Activated CD8-positive, alpha-beta memory T cell treated with anti-CD3 and anti-CD28 coated beads for 36 hours (primary cell): ENCODE measurements around the gene CIPC. TPM values are rescaled to one million over a fixed set of nuclear protein-coding genes. Genes with fewer than 3 reads are reported as not detected.

ENCODE experiments used
- CTCF ChIA-PET: fragments of 350-600 bp; sonication (Branson Sonifier 250); formaldehyde crosslinking; loops from one replicate; lab custom pipeline; 2021; ENCODE audit warnings: antibody characterized with exemption; lab: Charles Lee
- POLR2A ChIA-PET: fragments of 350-600 bp; sonication (Branson Sonifier 250); formaldehyde crosslinking; loops from one replicate; lab custom pipeline; 2021; ENCODE audit warnings: antibody characterized with exemption; lab: Charles Lee
- total RNA-seq, 2 experiments: library from RNA; stranded (reverse); gene quantifications; one replicate each; pipeline ENCODE4 v1.2.3, GENCODE V29; 2021

CIPC gene, protein sequence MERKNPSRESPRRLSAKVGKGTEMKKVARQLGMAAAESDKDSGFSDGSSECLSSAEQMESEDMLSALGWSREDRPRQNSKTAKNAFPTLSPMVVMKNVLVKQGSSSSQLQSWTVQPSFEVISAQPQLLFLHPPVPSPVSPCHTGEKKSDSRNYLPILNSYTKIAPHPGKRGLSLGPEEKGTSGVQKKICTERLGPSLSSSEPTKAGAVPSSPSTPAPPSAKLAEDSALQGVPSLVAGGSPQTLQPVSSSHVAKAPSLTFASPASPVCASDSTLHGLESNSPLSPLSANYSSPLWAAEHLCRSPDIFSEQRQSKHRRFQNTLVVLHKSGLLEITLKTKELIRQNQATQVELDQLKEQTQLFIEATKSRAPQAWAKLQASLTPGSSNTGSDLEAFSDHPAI
- total RNA-seq: 10 to 100 TPM; 11.2 to 12.0 TPM

DNA sequence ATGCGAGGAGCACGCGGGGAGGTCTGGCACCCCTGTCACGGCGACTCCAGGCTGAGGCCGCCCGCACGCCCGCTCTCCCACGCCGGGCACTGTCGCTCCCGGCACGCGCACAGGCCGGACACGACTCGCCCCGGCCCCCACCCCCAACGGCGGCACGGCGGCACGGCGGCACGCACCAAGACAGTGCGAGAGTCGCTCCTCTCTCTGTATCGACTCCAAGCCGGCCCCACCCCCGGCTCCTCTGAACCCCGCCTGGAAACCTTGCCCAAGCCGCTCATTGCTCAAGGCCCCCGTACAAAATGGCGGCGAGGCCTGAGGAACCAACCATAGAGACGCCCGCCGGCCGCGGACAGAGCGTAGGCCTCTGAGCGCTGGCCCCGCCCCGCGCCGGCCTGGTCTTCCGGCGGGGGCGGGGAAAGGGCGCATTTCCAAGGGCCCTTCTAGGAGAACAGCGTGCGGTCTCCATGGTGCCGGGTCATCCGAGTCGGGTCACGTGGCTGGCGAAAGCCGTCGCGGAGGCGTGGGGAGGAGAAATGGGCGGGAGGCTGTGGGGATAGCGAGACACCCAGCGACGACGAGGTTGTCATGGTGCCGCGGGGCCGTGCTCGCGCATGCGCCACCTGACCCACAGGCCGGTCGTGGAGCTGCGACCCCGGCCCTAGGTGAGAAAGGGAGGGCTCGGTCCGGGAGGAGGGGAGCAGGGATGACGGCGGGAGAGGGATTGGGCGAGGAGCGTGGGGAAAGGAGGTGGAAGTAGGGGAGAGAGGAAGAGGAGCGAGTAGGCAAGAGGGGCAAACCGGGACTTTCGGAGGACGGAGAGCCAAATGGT lies at the start of gene CIPC:
Gene CIPC (plus strand): TSS at position 559 of the 829 bp plus-strand sequence. CDS start 7,451 bp downstream, outside the sequence.
- POLR2A ChIA-PET: interaction anchor here (0.5 to 1.4 kb wide), 6 partner anchors 15 to 143 kb away, joined by 3 to 8 read pairs (median 4); no protein-coding TSS in a partner anchor
- CTCF ChIA-PET: interaction anchor here (0.5 to 2.0 kb wide), 6 partner anchors 23 to 699 kb away, joined by 3 to 5 read pairs (median 3); no protein-coding TSS in a partner anchor

DNA sequence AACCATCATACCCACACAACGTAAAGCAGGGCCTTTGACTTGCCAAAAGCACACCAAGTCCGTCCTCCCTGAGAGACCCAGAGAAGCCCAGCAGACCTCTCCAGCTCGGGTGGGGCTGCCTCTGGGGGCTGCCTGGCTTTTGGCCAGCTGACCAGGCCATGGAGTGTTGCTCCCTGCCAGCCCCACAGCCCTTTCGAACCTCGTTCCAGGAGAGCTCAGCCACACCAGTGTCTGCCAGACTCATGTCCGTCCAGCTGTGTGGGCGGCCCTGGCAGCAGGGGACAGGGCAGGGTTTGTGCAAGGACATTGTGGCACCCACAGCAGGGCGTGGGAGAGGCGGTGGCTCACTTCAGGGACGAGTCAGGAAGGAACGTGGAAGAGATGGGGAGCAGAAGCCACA lies 46.9 kb upstream of the CIPC start:
- ChIA-PET POLR2A (no interaction called here), CTCF (interaction anchor here (0.7 kb wide), 1 partner anchor 146 kb away, joined by 3 read pairs; no protein-coding TSS in a partner anchor)

DNA sequence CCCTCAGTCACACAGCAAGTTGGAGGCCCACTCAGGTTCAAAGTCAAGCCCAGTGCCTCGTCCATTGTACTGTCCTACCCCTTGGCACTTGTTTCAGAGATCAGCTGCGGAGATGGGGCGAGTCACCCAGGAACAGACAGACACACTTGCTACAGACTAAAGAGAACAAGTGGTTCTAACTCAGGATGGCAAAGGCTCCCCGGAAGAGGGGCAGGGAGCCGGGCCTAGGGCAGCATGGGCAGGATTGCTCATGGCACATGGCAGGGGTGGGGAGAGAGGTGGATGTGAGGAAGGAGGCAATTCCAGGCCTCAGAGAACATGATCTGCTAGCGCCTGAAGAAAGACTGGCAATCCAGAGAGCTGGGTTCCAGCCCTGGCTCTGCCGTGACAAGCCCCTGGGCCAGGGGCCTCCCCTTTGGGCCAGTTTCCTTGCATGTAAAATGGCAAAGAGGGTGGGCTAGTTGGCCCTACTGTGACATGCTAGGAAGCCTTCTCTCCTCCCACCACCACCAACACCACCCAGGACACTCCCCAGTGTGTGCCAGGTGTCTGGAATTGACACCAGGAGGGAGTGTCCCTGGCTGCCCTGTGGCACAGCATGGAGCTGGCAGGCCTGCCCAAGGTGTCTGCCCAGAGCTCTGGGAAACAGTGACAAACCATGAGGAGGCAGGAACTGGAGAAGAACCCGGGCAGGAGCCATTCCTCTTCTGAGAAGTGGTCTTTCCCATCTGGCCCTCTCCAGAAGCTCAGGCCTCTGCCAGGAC lies 45.6 kb upstream of the CIPC start:
- ChIA-PET POLR2A (no interaction called here), CTCF (interaction anchor here (1.0 to 3.9 kb wide), 13 partner anchors 8 to 178 kb away, joined by 3 to 41 read pairs (median 6); no protein-coding TSS in a partner anchor)

DNA sequence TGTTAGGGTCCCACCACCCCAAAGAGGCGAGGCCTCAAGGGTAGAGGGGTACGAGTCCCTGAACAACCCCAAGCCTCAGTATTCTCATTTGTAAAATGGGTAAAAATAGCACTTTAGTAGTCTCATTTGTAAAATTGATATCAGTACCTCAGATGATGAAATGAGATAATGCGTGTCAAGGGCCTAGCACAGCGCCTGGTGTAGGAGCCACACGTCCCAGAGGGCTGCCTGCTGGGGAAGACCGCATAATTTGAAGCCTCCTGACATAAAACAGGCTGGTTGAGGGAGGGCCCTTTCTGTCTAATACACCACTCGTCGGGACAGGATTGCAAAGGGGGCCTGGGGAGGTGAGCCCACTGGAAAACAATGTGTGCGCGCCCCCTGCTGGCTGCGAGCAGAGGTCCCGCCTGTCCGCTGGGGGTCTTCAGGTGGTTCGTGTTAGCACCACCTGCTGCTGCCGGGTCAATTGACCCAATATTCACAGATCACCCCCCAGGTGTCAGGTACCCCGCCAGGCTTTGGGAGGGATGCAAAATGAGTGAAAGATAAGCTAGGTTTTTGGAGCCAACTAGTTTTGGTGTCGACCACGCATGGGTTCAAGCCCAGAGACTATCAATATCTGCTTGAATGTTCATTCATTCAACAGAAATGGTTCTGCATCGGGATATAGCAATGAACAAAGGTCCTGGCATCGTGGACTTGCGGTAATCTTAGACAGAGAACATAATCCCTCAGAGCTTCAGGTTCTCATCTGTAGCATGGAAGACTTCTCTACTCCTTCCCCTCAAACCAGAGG lies 44.8 kb upstream of the CIPC start:
- ChIA-PET CTCF (interaction anchor here (0.7 to 3.9 kb wide), 26 partner anchors 8 to 178 kb away, joined by 3 to 41 read pairs (median 4); no protein-coding TSS in a partner anchor), POLR2A (no interaction called here)

DNA sequence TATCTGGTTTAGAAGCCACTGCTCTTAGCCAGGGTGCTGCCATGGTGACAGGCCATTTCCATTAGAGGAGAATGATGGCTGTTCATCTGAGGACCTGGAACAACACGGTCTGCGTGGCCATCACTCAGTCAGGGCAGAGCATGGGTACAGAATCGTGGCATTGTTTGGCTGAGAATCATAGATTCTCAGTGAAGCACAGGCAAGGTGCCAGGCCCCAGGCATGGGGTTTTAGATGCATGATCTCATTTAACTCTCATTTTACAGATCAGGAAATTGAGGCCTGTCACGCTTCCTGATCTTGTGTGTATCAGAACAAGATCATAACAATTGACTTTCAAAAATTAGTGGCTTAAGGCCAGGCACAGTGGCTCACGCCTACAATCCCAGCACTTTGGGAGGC lies 42.8 kb upstream of the CIPC start:
- POLR2A ChIA-PET: no interaction called here

DNA sequence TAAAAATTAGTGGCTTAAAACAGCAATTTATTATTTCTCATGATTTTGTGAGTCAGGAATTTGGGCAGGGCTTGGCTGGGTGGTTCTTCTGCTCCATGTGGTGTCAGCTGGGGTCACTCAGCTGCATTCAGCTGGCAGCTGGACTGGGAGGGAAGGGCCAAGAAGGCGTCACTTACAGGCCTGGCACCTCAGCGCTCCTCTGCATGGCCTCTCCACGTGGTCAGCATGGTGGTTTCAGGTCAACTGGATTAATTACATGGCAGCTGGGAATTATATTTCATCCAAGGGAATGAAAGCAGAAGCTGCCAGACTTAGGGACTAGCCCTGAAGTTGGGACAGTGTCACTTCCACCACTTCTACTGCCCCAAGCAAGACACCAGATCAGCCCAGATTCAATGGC lies 42.1 kb upstream of the CIPC start:
- ChIA-PET POLR2A (no interaction called here), CTCF (interaction anchor here (1.0 to 3.9 kb wide), 2 partner anchors 147 to 181 kb away, joined by 3 to 41 read pairs; no protein-coding TSS in a partner anchor)

More for the DNA sequence above, 42.8 kb upstream of the CIPC start:
- CTCF ChIA-PET: interaction anchor here (1.9 to 3.9 kb wide), 2 partner anchors 10 to 181 kb away, joined by 7 to 41 read pairs; no protein-coding TSS in a partner anchor

DNA sequence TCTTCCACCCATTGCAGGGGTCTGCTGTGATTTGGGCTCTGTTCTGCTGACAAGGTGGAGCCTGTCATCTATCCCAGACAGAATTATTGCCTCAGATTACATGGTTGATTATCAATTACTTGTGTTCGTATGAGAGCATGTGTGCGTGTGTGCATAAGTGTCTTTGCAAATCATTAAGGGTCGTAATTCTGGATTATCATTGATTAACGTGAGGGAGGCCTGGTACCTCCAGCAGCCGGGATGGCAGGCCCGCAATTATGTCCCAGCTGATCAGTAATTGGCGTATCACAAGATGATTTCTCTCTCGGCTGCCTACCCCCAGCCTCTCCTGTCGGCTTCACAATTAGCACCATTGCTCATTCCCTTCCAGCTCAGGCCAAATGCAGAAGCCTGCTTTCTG lies 39.9 kb upstream of the CIPC start:
- ChIA-PET POLR2A (no interaction called here), CTCF (interaction anchor here (1.8 to 3.7 kb wide), 2 partner anchors 12 to 182 kb away, joined by 8 to 19 read pairs; no protein-coding TSS in a partner anchor)

DNA sequence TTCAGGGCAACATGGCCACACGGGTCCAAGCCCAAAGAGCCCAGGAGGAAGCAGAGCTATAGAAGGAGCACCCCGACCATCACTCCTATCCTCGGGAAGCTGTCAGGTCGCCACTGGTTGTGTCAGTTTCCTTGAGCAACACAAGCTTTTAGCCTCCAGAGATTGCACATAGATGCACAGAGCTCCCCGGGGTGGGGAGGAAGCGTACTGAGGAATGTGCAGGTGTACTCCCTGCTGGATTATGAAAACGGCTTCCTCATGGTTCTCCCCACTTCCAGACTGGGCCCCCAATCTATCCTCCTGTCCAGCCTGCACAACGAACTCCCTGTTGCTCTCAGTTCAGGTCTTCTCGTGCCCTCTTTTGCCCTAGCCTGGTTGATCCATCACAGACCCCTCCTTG lies 39.3 kb upstream of the CIPC start:
- CTCF ChIA-PET: interaction anchor here (0.7 to 3.7 kb wide), 5 partner anchors 10 to 183 kb away, joined by 3 to 19 read pairs (median 3); no protein-coding TSS in a partner anchor
- POLR2A ChIA-PET: no interaction called here

DNA sequence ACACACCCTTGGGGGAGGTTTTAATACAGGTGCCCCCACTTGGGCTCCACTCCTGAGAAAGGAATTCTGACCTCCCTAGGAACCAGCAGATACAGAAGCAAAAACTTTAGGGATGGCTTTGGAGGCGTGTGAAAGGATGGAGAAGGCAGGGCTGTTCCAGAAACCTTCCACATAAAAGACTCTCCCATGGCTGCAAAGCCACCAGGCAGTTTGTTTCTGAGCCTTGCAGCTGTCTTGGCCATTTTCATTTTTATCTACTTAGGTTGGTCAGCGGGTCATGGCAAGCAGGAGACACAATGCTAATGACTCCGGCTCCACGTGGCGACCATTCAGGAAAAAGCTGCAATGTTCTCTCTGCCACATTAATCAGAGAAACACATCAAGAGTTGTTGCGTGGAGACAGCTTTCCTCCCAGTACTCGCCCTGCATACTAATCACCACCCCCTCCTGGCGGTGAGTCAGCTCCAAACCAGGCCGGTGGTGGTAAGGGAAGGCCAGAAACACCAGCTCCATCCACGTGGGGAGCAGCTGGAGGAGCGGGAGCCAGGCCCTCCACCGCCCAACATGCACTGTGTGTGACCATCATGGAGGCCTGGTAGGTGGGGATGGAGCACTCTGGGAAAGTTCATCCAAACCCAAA lies 38.7 kb upstream of the CIPC start:
- POLR2A ChIA-PET: no interaction called here
- CTCF ChIA-PET: interaction anchor here (0.6 to 3.7 kb wide), 6 partner anchors 9 to 184 kb away, joined by 3 to 19 read pairs (median 3); no protein-coding TSS in a partner anchor

DNA sequence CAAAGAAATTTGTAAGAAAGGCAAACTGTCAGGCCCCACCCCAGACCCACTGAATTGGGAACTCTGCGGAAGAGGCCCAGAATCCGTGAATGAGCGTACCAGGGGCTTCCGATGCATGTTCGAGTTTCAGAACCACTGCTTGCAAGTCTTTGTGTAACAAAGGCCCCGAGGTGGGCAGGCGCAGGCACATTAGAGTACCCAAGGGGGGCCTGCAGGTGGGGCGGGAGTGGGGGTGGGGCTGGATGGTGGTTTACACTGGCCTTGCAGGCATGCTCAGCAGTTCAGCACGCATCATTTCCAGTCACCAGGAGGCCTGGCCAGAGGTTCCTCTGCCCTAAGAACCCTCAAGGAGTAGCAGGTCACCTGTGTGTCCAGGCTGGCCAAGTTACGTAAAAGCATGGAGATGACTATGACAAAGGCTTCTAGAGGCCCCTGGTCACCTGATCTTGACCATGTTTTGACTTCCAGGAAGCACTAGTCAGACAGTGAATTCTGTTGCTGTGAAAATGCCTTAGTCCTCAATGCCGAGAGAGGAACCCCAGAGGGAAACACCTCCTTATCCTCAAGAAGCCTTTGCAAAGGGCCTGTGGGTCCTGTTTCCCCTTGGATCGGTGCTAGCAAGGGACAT lies 36.3 kb upstream of the CIPC start:
- CTCF ChIA-PET: interaction anchor here (0.7 to 14.5 kb wide), 3 partner anchors 154 to 190 kb away, joined by 3 to 211 read pairs (median 19); no protein-coding TSS in a partner anchor

DNA sequence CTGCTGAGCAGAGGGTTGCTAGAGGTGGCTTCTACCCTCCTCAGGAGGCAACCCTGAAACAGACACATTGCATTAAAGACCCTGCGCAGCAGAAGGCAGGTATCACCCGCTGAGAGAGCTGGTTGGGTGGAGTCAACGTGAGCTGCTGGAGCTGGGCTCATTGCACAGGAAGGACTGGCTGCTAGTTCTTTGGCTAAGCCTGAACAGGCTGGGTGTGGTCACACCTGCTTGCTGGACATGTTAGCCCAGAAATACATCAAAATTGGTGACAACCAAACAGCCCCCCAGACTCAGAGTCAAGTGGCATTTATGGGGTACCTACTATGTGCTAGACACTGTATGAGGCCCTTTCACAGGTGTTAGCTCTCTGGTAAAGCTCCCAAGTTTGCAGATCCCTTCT lies 35.8 kb upstream of the CIPC start:
- POLR2A ChIA-PET: no interaction called here
- CTCF ChIA-PET: interaction anchor here (14.5 kb wide), 1 partner anchor 191 kb away, joined by 211 read pairs; no protein-coding TSS in a partner anchor

More for the DNA sequence above, 36.3 kb upstream of the CIPC start:
- POLR2A ChIA-PET: no interaction called here

DNA sequence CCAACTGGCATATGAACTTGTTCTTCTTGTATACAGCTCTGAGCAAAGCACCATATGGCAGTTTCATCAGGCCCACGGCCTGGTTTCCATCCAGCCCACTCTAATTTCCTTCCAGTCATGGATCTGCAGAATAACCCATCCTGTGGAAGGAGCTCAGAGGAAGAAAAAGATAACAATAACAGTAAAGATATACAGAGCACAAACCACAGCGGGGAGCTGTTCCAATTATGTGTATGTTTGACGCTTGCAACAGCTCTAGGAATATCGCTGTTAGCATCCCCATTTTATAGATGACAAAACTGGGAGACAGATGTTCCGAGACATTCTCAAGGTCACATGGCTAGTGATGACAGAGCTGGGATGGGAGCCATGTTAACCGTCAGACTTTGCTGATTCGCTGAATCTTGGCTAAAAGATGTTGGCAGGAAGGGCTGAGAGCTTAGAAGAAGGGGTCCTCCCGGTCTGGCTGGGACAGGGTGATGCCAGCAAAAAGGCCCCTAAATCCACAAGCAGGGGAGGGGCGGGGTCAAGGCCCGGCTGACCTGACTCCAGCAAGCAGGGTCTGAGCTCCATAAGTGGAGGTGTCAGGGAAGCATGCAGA lies 34.4 kb upstream of the CIPC start:
- ChIA-PET POLR2A (no interaction called here), CTCF (interaction anchor here (0.7 to 14.5 kb wide), 5 partner anchors 10 to 204 kb away, joined by 3 to 211 read pairs (median 5); no protein-coding TSS in a partner anchor)

DNA sequence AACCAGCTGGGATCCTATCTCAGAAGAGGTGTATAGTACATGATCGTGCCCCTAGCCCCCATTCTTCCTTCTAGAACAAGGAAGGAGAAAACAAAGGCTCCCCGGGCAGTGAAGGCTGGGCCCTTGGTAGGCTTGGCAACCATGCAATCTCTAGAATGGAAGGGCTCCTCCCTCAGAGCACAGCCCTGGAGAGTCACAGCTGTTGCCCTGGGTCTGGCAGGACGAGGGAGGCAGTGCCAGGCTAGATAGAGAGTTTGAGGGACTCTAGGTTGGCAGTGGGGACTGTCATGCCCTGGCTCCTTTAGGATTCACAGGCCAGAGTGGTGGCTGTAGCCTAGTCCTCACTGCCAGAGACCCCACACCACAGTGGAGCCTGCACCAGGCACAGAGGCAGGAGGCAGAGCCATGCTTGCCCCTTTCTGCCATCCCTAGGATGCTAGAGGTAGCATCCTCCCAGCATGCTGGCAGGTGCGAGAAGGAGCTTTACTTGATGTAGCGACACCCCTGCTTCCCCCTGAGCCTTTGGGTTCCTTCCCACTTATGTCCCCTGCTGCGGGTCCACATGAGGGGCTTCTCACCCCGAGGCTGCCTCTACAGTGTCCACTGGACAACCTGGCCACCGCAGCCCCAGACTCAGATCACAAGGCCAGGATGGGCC lies 33.4 kb upstream of the CIPC start:
- CTCF ChIA-PET: interaction anchor here (0.6 to 14.5 kb wide), 7 partner anchors 10 to 205 kb away, joined by 3 to 211 read pairs (median 7); no protein-coding TSS in a partner anchor
- POLR2A ChIA-PET: no interaction called here

DNA sequence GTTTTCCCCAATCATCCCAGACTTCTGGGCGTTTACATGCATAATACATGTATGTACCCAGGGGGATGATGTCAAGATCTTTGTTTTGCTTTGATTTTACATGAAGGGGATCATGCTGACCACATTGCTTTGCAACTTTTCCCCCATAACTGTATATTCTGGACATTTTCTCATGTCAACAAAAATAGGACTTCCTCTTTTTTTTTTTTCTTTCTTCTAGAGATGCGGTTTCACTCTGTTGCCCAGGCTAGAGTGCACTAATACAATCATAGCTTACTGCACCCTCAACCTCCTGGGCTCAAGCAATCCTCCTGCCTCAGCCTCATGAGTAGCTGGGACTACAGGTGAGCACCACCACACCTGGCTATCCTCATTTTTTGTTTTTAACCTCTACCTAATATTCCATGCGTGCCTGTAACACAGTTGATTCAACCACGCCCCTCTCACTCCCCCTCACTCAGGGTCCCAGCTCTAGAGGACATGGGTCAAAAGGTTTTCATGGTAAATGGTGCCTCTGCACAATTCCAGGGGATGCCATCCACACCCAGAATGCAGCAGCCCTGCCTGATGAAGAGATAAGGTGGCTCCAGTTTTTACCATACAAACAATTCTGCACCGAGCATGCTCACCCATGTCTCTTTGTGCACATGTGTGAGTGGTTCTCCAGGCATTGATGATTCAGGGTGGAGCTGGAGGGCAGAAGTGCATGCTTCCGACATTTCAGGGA lies 32.0 kb upstream of the CIPC start:
- ChIA-PET POLR2A (no interaction called here), CTCF (interaction anchor here (0.7 to 14.5 kb wide), 4 partner anchors 12 to 195 kb away, joined by 3 to 211 read pairs (median 10); no protein-coding TSS in a partner anchor)
